Endothelial cell (in vitro differentiated cells): Measurements from ENCODE around the gene BMP2K. TPM values are rescaled to one million over a fixed set of nuclear protein-coding genes. Genes with fewer than 3 reads are reported as not detected.
"Not testable (repeated sequence)": the region's sequence is repeated elsewhere in the genome, so short reads cannot be mapped to it uniquely, and the experiment has no call there.

Source experiments
- DNase-seq: peaks from one replicate; pipeline ENCODE4 v3.0.0; 2021; ENCODE audit warnings: low spot score
- H3K27ac Mint-ChIP-seq: one replicate; pipeline ENCODE4 v1.8.0; 2021; ENCODE audit warnings: mixed read lengths, inconsistent platforms; ENCODE audit not compliant: unreplicated experiment
- H3K27me3 Mint-ChIP-seq: one replicate; pipeline ENCODE4 v1.8.0; 2021; ENCODE audit warnings: mild to moderate bottlenecking, moderate library complexity, mixed read lengths, inconsistent platforms; ENCODE audit not compliant: unreplicated experiment
- H3K36me3 Mint-ChIP-seq: one replicate; pipeline ENCODE4 v1.8.0; 2021; ENCODE audit warnings: mild to moderate bottlenecking, low read depth, mixed read lengths, inconsistent platforms; ENCODE audit not compliant: unreplicated experiment
- H3K4me1 Mint-ChIP-seq: one replicate; pipeline ENCODE4 v1.8.0; 2021; ENCODE audit warnings: mild to moderate bottlenecking, mixed read lengths, inconsistent platforms; ENCODE audit not compliant: unreplicated experiment
- H3K4me3 Mint-ChIP-seq: one replicate; pipeline ENCODE4 v1.8.0; 2021; ENCODE audit warnings: mild to moderate bottlenecking, mixed read lengths, inconsistent platforms; ENCODE audit not compliant: unreplicated experiment
- H3K9me3 Mint-ChIP-seq: one replicate; pipeline ENCODE4 v1.8.0; 2021; ENCODE audit warnings: mixed read lengths, inconsistent platforms; ENCODE audit not compliant: unreplicated experiment
- CTCF ChIP-seq: fragments of 200-600 bp; sonication (generic); IDR thresholded peaks from one replicate; pipeline ENCODE4 v1.5.0; 2021; ENCODE audit warnings: antibody characterized with exemption; ENCODE audit not compliant: unreplicated experiment
- total RNA-seq: library from RNA; stranded (reverse); fragmentation: NEBNext Ultra II Directional; extraction: Animal tissue kit (Norgen Biotek cat#: 25700); gene quantifications from one replicate; pipeline ENCODE4 v1.2.1, GENCODE V29; 2021; ENCODE audit not compliant: unreplicated experiment

Gene BMP2K
- total RNA-seq, 1 donor from 2014 or later: 270 TPM

- H3K36me3 Mint-ChIP-seq: peaks cover 34% of the 10 kb centered on the region
- H3K9me3 Mint-ChIP-seq: no peaks in the 10 kb centered on the region
- DNase-seq: no peak
- no peak for TF ChIP-seq CTCF
- peak overlapping the region; percentile 39 for H3K27ac Mint-ChIP-seq
- H3K4me3 Mint-ChIP-seq: no peak overlapping the region
- no peaks in the 10 kb centered on the region for H3K4me1 Mint-ChIP-seq
- H3K27me3 Mint-ChIP-seq: peaks cover 3% of the 10 kb centered on the region
These were observed 86.2 kb downstream of the BMP2K start for GRCh38 chr4:78862314-78862737.

- H3K36me3 Mint-ChIP-seq: peaks cover 44% of the 10 kb centered on the region
- peak overlapping the region; percentile 22 for H3K27ac Mint-ChIP-seq
- no peaks in the 10 kb centered on the region for H3K4me1 Mint-ChIP-seq
- no peak for DNase-seq
- peaks cover 4% of the 10 kb centered on the region for H3K27me3 Mint-ChIP-seq
- no peak for TF ChIP-seq CTCF
- H3K9me3 Mint-ChIP-seq: no peaks in the 10 kb centered on the region
- H3K4me3 Mint-ChIP-seq: no peak overlapping the region
These were observed 87.2 kb downstream of the BMP2K start for GRCh38 chr4:78863254-78863869.

- H3K4me3 Mint-ChIP-seq: no peak overlapping the region
- H3K27me3 Mint-ChIP-seq: peaks cover 4% of the 10 kb centered on the region
- no peak for TF ChIP-seq CTCF
- no peak for DNase-seq
- no peaks in the 10 kb centered on the region for H3K4me1 Mint-ChIP-seq
- H3K36me3 Mint-ChIP-seq: peaks cover 50% of the 10 kb centered on the region
- no peak overlapping the region for H3K27ac Mint-ChIP-seq
- H3K9me3 Mint-ChIP-seq: no peaks in the 10 kb centered on the region
These were observed 87.8 kb downstream of the BMP2K start for GRCh38 chr4:78863991-78864390.

GRCh38 chr4:78864405-78865024 is 88.4 kb downstream of the BMP2K start:
- no peaks in the 10 kb centered on the region for H3K4me1 Mint-ChIP-seq
- no peak overlapping the region for H3K27ac Mint-ChIP-seq
- H3K4me3 Mint-ChIP-seq: no peak overlapping the region
- TF ChIP-seq CTCF: peak; percentile 61
- H3K9me3 Mint-ChIP-seq: no peaks in the 10 kb centered on the region
- peaks cover 4% of the 10 kb centered on the region for H3K27me3 Mint-ChIP-seq
- H3K36me3 Mint-ChIP-seq: peaks cover 47% of the 10 kb centered on the region
- DNase-seq: peak; percentile 21

- peaks cover 4% of the 10 kb centered on the region for H3K27me3 Mint-ChIP-seq
- H3K4me1 Mint-ChIP-seq: no peaks in the 10 kb centered on the region
- H3K9me3 Mint-ChIP-seq: no peaks in the 10 kb centered on the region
- H3K4me3 Mint-ChIP-seq: peak overlapping the region; percentile 31
- TF ChIP-seq CTCF: no peak
- peaks cover 42% of the 10 kb centered on the region for H3K36me3 Mint-ChIP-seq
- H3K27ac Mint-ChIP-seq: no peak overlapping the region
- no peak for DNase-seq
These were observed 89.3 kb downstream of the BMP2K start for GRCh38 chr4:78865451-78865850.

- H3K9me3 Mint-ChIP-seq, H3K27me3 Mint-ChIP-seq, DNase-seq, H3K4me1 Mint-ChIP-seq, H3K4me3 Mint-ChIP-seq: not testable (repeated sequence)
- Mint-ChIP-seq H3K27ac (peak overlapping the region; percentile 48), H3K36me3 (peaks cover 57% of the 10 kb centered on the region)
These were observed 92.6 kb downstream of the BMP2K start for GRCh38 chr4:78868712-78869111.
